ENCODE results near the gene MRGPRX2. TPM values are rescaled to one million over a fixed set of nuclear protein-coding genes. Genes with fewer than 3 reads are reported as not detected.

MRGPRX2 gene
- total RNA-seq (2014; rRNA removed; shearing (Covaris generic)): not detected in 2 replicates

- DNase-seq (ENCODE audit: low read depth in 1 of 2, low spot score in 2 of 2): no peak
- Histone ChIP-seq H3K27me3 (replicated peaks) (no peaks in the 10 kb centered on the region), H3K4me3 (no peak within 1 kb of the TSS), H3K9me3 (replicated peaks) (no peaks in the 10 kb centered on the region), H3K4me1 (replicated peaks) (no peaks in the 10 kb centered on the region), H3K27ac (no peak within 1 kb of the TSS), H3K36me3 (no peaks in the 10 kb centered on the region)
Observed at GRCh38 chr11:19060629-19061028, at the start of gene MRGPRX2. MRGPRX2 (minus strand) TSS chr11:19060717; CDS start chr11:19056402, 4,315 bp downstream.

DNA sequence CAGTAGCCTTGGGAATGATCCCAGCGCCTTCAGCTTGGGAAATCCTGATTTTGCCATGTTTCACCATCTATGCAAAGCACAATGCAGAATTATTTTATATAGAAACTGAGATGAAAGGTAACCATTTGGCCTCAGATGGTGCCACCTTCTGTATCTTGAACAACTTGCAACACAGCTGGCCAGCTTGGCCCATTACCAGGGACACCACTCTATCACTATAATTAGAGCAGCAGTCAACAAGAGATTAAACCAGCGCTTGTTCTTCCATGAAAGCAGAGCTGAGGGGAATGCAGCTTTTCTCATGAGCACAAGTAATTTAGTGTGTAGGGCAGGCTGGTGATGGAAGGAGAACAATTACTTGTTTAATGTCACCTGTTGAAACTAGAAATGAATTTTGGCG lies 49.8 kb upstream of the MRGPRX2 start:
- H3K9me3 ChIP-seq (replicated peaks): no peaks in the 10 kb centered on the region
- H3K4me3 ChIP-seq: no peak overlapping the region
- no peak for DNase-seq (ENCODE audit: low read depth in 1 of 2, low spot score in 2 of 2)
- H3K4me1 ChIP-seq (replicated peaks): no peaks in the 10 kb centered on the region
- no peaks in the 10 kb centered on the region for H3K36me3 ChIP-seq
- H3K27ac ChIP-seq: no peak overlapping the region
- H3K27me3 ChIP-seq (replicated peaks): no peaks in the 10 kb centered on the region

- Histone ChIP-seq H3K27me3 (replicated peaks) (no peaks in the 10 kb centered on the region), H3K4me3 (no peak overlapping the region), H3K27ac (no peak overlapping the region), H3K36me3 (no peaks in the 10 kb centered on the region), H3K4me1 (replicated peaks) (no peaks in the 10 kb centered on the region), H3K9me3 (replicated peaks) (no peaks in the 10 kb centered on the region)
- DNase-seq (ENCODE audit: low read depth in 1 of 2, low spot score in 2 of 2): no peak
Observed at GRCh38 chr11:19107125-19107524, 46.6 kb upstream of the MRGPRX2 start.

DNA sequence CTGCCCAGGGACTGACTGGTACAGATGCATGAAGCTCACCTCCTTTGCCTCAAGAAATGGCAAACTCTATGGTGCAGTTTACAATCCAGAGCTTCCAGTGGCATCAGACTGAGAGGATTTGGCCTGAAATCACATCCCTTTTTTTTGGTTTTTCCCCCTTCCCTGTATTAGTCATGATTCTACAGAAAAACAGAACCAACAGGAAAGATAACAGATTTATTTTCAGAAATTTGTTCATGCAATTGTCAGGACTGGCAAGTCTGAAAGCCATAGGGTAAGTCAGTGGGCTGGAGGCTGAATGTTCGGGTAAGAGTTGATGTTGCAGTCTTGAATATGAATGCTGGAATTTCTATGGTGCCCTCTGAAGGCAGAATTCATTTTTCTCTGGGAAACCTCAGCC lies 44.5 kb upstream of the MRGPRX2 start:
- H3K9me3 ChIP-seq (replicated peaks): no peaks in the 10 kb centered on the region
- H3K27ac ChIP-seq: no peak overlapping the region
- DNase-seq (ENCODE audit: low read depth in 1 of 2, low spot score in 2 of 2): no peak
- no peaks in the 10 kb centered on the region for H3K36me3 ChIP-seq
- H3K4me1 ChIP-seq (replicated peaks): no peaks in the 10 kb centered on the region
- H3K4me3 ChIP-seq: no peak overlapping the region
- H3K27me3 ChIP-seq (replicated peaks): no peaks in the 10 kb centered on the region

GRCh38 chr11:19102521-19102900 lies 42.0 kb upstream of the MRGPRX2 start:
- H3K27me3 ChIP-seq (replicated peaks): no peaks in the 10 kb centered on the region
- no peaks in the 10 kb centered on the region for H3K36me3 ChIP-seq
- no peak for DNase-seq (ENCODE audit: low read depth in 1 of 2, low spot score in 2 of 2)
- no peaks in the 10 kb centered on the region for H3K9me3 ChIP-seq (replicated peaks)
- H3K4me1 ChIP-seq (replicated peaks): no peaks in the 10 kb centered on the region
- no peak overlapping the region for H3K27ac ChIP-seq
- H3K4me3 ChIP-seq: no peak overlapping the region

DNA sequence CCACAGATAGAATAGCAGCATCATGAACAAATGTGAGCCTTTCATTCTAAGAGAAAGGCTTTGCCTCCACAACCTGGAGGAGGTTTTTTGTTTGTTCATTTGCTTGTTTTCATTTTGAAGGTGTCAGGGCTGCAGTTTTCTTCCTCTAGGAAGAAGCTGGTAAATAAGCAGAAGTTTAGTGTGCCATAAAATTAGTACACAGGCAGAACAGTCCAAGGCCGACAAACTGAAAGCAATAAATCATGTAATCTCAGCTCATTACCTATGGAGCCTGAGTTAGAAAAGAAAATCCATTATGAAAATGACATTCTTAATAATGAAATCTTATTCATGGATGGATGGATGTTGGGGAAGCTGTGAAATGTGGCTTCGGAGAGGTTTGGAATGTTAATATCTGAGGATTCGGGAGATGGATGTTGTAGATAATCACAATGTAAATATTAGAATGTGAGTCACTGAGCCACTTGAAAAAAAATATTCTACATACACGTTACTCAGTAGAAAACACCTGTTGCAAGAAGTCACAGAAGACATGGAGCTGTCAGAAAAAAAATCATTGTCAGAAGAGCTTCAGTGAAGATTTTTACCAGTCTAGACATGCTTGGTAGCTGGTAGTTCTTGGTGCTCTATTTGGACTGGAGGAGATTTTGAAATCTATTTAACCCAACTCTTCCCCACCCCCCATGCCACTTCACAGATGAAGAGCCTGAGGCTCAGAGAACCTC lies 41.4 kb upstream of the MRGPRX2 start:
- Histone ChIP-seq H3K9me3 (replicated peaks) (no peaks in the 10 kb centered on the region), H3K4me3 (no peak overlapping the region), H3K4me1 (replicated peaks) (no peaks in the 10 kb centered on the region), H3K27ac (no peak overlapping the region), H3K36me3 (no peaks in the 10 kb centered on the region), H3K27me3 (replicated peaks) (no peaks in the 10 kb centered on the region)
- DNase-seq (ENCODE audit: low read depth in 1 of 2, low spot score in 2 of 2): no peak

- Histone ChIP-seq H3K27me3 (replicated peaks) (no peaks in the 10 kb centered on the region), H3K4me1 (replicated peaks) (no peaks in the 10 kb centered on the region), H3K9me3 (replicated peaks) (no peaks in the 10 kb centered on the region), H3K36me3 (no peaks in the 10 kb centered on the region), H3K4me3 (no peak overlapping the region), H3K27ac (no peak overlapping the region)
- no peak for DNase-seq (ENCODE audit: low read depth in 1 of 2, low spot score in 2 of 2)
Observed at GRCh38 chr11:19100885-19101284, 40.4 kb upstream of the MRGPRX2 start.

DNA sequence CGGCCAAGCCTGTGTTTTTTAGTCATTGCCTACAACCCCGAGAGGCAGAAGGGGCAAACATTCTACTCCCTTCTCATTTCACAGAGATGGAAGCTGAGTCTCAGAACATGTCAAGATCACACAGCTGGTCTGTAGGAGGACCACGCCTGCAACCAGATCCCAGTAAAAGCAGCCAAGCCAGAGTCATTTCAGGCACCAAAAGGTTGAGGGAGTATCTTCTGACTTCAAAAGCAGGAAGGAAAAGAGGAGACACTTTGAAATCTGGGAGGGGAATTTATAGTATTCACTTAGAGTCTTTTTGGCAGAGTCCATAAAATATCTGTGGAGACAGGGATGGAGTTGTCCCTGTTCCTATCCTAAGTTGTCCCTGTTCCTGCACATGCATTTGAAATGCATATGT lies 38.6 kb upstream of the MRGPRX2 start:
- Histone ChIP-seq H3K4me1 (replicated peaks) (no peaks in the 10 kb centered on the region), H3K9me3 (replicated peaks) (no peaks in the 10 kb centered on the region), H3K4me3 (no peak overlapping the region), H3K36me3 (no peaks in the 10 kb centered on the region), H3K27me3 (replicated peaks) (no peaks in the 10 kb centered on the region), H3K27ac (no peak overlapping the region)
- DNase-seq (ENCODE audit: low read depth in 1 of 2, low spot score in 2 of 2): no peak

DNA sequence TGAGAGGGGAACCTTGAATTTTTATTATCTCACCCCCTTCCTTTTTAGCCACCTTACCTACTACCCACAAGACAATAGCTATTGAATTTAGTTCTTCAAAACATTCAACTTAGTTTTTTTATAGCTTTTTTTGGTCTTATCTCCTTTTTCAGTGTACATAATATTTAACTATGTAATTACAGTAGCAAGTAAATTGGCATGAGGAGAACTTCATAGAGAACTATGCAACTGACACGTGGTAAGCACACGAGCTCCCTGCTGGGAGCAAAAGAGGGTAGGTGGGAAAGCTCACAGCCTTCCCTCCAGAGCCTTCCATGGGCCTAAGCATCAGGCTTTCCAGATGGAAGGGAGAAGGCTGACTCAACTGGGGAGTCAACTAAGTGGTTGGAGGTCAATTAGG lies 34.3 kb upstream of the MRGPRX2 start:
- no peaks in the 10 kb centered on the region for H3K36me3 ChIP-seq
- no peak overlapping the region for H3K27ac ChIP-seq
- DNase-seq (ENCODE audit: low read depth in 1 of 2, low spot score in 2 of 2): no peak
- H3K9me3 ChIP-seq (replicated peaks): no peaks in the 10 kb centered on the region
- H3K4me3 ChIP-seq: no peak overlapping the region
- no peaks in the 10 kb centered on the region for H3K27me3 ChIP-seq (replicated peaks)
- H3K4me1 ChIP-seq (replicated peaks): no peaks in the 10 kb centered on the region

DNA sequence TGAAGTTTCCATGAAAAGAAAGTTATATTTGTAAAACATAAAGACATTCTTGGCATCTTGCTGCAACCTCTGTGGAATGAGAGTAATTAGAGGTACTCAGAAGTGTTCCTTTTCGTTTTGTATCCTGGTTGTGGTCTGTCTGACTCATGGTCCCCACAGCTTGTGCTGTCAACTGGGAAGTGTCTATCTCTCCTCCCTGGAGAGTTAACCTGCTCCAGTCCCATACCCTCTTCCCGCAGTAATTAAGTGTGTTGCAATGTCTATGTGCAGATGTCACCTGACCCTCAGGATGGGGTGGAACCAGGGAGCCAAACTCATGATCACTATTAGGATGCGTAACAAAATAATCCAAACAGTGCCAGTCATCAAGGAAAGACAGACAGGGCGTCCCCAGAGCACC lies 33.5 kb upstream of the MRGPRX2 start:
- no peaks in the 10 kb centered on the region for H3K9me3 ChIP-seq (replicated peaks)
- no peaks in the 10 kb centered on the region for H3K27me3 ChIP-seq (replicated peaks)
- H3K4me1 ChIP-seq (replicated peaks): no peaks in the 10 kb centered on the region
- no peaks in the 10 kb centered on the region for H3K36me3 ChIP-seq
- no peak overlapping the region for H3K27ac ChIP-seq
- no peak overlapping the region for H3K4me3 ChIP-seq
- no peak for DNase-seq (ENCODE audit: low read depth in 1 of 2, low spot score in 2 of 2)

GRCh38 chr11:19092850-19093249 lies 32.3 kb upstream of the MRGPRX2 start:
- no peak overlapping the region for H3K4me3 ChIP-seq
- no peak overlapping the region for H3K27ac ChIP-seq
- H3K36me3 ChIP-seq: no peaks in the 10 kb centered on the region
- no peaks in the 10 kb centered on the region for H3K27me3 ChIP-seq (replicated peaks)
- no peak for DNase-seq (ENCODE audit: low read depth in 1 of 2, low spot score in 2 of 2)
- H3K9me3 ChIP-seq (replicated peaks): no peaks in the 10 kb centered on the region
- H3K4me1 ChIP-seq (replicated peaks): no peaks in the 10 kb centered on the region

GRCh38 chr11:19092342-19092741 lies 31.8 kb upstream of the MRGPRX2 start:
- Histone ChIP-seq H3K27me3 (replicated peaks) (no peaks in the 10 kb centered on the region), H3K27ac (no peak overlapping the region), H3K36me3 (no peaks in the 10 kb centered on the region), H3K4me1 (replicated peaks) (no peaks in the 10 kb centered on the region), H3K9me3 (replicated peaks) (no peaks in the 10 kb centered on the region), H3K4me3 (no peak overlapping the region)
- no peak for DNase-seq (ENCODE audit: low read depth in 1 of 2, low spot score in 2 of 2)

DNA sequence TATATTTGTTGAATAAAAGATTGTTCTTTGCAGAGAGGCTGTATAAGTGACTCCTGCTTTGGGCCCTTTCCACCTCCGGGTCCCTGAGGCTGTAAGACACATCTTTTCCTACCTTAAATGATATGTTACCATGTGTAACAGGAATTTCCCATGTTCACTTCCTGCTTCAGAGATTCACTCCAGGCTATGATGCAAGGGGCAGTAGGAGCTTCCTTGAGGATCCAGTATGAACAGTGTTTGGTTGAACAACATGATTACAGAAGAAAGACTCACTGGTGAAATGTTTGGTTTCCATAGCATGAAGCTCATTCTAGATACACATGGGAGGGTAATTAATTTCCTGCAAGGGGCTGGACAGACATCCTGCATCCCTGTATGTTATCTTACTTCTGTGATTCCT lies 30.8 kb upstream of the MRGPRX2 start:
- no peak overlapping the region for H3K27ac ChIP-seq
- no peak for DNase-seq (ENCODE audit: low read depth in 1 of 2, low spot score in 2 of 2)
- no peak overlapping the region for H3K4me3 ChIP-seq
- H3K27me3 ChIP-seq (replicated peaks): no peaks in the 10 kb centered on the region
- no peaks in the 10 kb centered on the region for H3K9me3 ChIP-seq (replicated peaks)
- no peaks in the 10 kb centered on the region for H3K4me1 ChIP-seq (replicated peaks)
- H3K36me3 ChIP-seq: no peaks in the 10 kb centered on the region

GRCh38 chr11:19089421-19089820 lies 28.9 kb upstream of the MRGPRX2 start:
- H3K9me3 ChIP-seq (replicated peaks): no peaks in the 10 kb centered on the region
- H3K36me3 ChIP-seq: no peaks in the 10 kb centered on the region
- no peak for DNase-seq (ENCODE audit: low read depth in 1 of 2, low spot score in 2 of 2)
- H3K27me3 ChIP-seq (replicated peaks): no peaks in the 10 kb centered on the region
- no peak overlapping the region for H3K27ac ChIP-seq
- H3K4me3 ChIP-seq: no peak overlapping the region
- H3K4me1 ChIP-seq (replicated peaks): no peaks in the 10 kb centered on the region

DNA sequence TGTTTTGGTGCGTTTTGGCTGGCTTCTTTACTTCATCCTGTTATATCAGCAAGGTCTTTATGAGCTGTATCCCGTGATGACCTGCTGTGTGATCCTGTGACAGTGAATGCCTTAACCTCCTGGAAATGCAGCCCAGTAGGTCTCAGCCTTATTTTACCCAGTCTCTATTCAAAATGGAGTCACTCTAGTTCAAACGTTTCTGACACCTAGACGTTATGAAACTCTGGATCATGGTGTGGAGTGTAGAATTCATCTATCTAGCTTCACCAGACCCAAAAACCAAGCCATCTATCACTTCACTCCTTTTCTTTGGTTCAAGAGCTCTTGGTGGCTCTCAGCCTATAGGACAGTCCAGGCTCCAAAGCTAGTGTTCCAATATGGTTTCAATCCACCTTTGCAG lies 28.3 kb upstream of the MRGPRX2 start:
- Histone ChIP-seq H3K27ac (no peak overlapping the region), H3K4me3 (no peak overlapping the region), H3K4me1 (replicated peaks) (no peaks in the 10 kb centered on the region), H3K27me3 (replicated peaks) (no peaks in the 10 kb centered on the region), H3K9me3 (replicated peaks) (no peaks in the 10 kb centered on the region), H3K36me3 (no peaks in the 10 kb centered on the region)
- DNase-seq (ENCODE audit: low read depth in 1 of 2, low spot score in 2 of 2): no peak

All from SJSA1 (cell line).